ENCODE measurements around the gene APCDD1L.

The APCDD1L gene

GRCh38 chr20:58461104-58461503 lies 54.1 kb downstream of the APCDD1L start:
- Histone ChIP-seq H3K79me2 (ENCODE audit: insufficient read depth, low read length) (no peaks in the 10 kb centered on the region), H3K27ac (ENCODE audit: low read depth, low read length, poor library complexity, severe bottlenecking) (no peak overlapping the region), H3K4me2 (ENCODE audit: low read length) (no peak overlapping the region), H3K9ac (ENCODE audit: low read length) (no peak overlapping the region), H3K36me3 (ENCODE audit: insufficient read depth, low read length) (no peaks in the 10 kb centered on the region; the same call in 1 of the 2 replicates), H3K4me3 (ENCODE audit: low read depth, low read length, poor library complexity, severe bottlenecking) (no peak overlapping the region), H2AFZ (ENCODE audit: low read length) (no peak overlapping the region), H3K9me3 (ENCODE audit: low read length) (no peaks in the 10 kb centered on the region), H3K4me1 (ENCODE audit: insufficient read depth, low read length, severe bottlenecking) (peaks cover 12% of the 10 kb centered on the region), H3K27me3 (ENCODE audit: insufficient read depth, low read length) (no peaks in the 10 kb centered on the region), H3F3A (ENCODE audit: insufficient read depth, low read length) (no peaks in the 10 kb centered on the region), H3K9me2 (ENCODE audit: low read depth, low read length) (no peaks in the 10 kb centered on the region), H4K20me1 (ENCODE audit: insufficient read depth, low read length) (no peaks in the 10 kb centered on the region)
- TF ChIP-seq CTCF (IDR thresholded peaks at IDR 0.05; ENCODE audit: low read length) (no peak), EZH2 (IDR thresholded peaks at IDR 0.05; ENCODE audit: borderline replicate concordance, low read length) (no peak)

- Histone ChIP-seq H3K4me3 (ENCODE audit: low read depth, low read length, poor library complexity, severe bottlenecking) (no peak overlapping the region), H3K27me3 (ENCODE audit: insufficient read depth, low read length) (no peaks in the 10 kb centered on the region), H3K9me3 (ENCODE audit: low read length) (peaks cover 6% of the 10 kb centered on the region), H3K9me2 (ENCODE audit: low read depth, low read length) (no peaks in the 10 kb centered on the region), H3F3A (ENCODE audit: insufficient read depth, low read length) (no peaks in the 10 kb centered on the region), H3K4me1 (ENCODE audit: insufficient read depth, low read length, severe bottlenecking) (peaks cover 12% of the 10 kb centered on the region), H3K4me2 (ENCODE audit: low read length) (no peak overlapping the region), H4K20me1 (ENCODE audit: insufficient read depth, low read length) (no peaks in the 10 kb centered on the region), H3K79me2 (ENCODE audit: insufficient read depth, low read length) (no peaks in the 10 kb centered on the region), H3K9ac (ENCODE audit: low read length) (no peak overlapping the region), H3K27ac (ENCODE audit: low read depth, low read length, poor library complexity, severe bottlenecking) (no peak overlapping the region), H2AFZ (ENCODE audit: low read length) (no peak overlapping the region), H3K36me3 (ENCODE audit: insufficient read depth, low read length) (peaks cover 6% of the 10 kb centered on the region; the same call in 1 of the 2 replicates)
- TF ChIP-seq CTCF (IDR thresholded peaks at IDR 0.05; ENCODE audit: low read length), result no peak
- TF ChIP-seq EZH2 (IDR thresholded peaks at IDR 0.05; ENCODE audit: borderline replicate concordance, low read length), result no peak
Observed at GRCh38 chr20:58459058-58459750, 56.0 kb downstream of the APCDD1L start.

- no peaks in the 10 kb centered on the region for H3F3A ChIP-seq (ENCODE audit: insufficient read depth, low read length)
- no peak overlapping the region for H3K4me3 ChIP-seq (ENCODE audit: low read depth, low read length, poor library complexity, severe bottlenecking)
- H3K27me3 ChIP-seq (ENCODE audit: insufficient read depth, low read length), result no peaks in the 10 kb centered on the region
- no peak for TF ChIP-seq EZH2 (IDR thresholded peaks at IDR 0.05; ENCODE audit: borderline replicate concordance, low read length)
- H3K36me3 ChIP-seq (ENCODE audit: insufficient read depth, low read length), result peaks cover 8% of the 10 kb centered on the region; the same call in 1 of the 2 replicates
- H3K9ac ChIP-seq (ENCODE audit: low read length), result no peak overlapping the region
- peaks cover 12% of the 10 kb centered on the region for H3K4me1 ChIP-seq (ENCODE audit: insufficient read depth, low read length, severe bottlenecking)
- no peak overlapping the region for H3K27ac ChIP-seq (ENCODE audit: low read depth, low read length, poor library complexity, severe bottlenecking)
- H4K20me1 ChIP-seq (ENCODE audit: insufficient read depth, low read length), result no peaks in the 10 kb centered on the region
- no peak overlapping the region for H2AFZ ChIP-seq (ENCODE audit: low read length)
- peaks cover 9% of the 10 kb centered on the region for H3K9me3 ChIP-seq (ENCODE audit: low read length)
- H3K9me2 ChIP-seq (ENCODE audit: low read depth, low read length), result no peaks in the 10 kb centered on the region
- no peak overlapping the region for H3K4me2 ChIP-seq (ENCODE audit: low read length)
- H3K79me2 ChIP-seq (ENCODE audit: insufficient read depth, low read length), result no peaks in the 10 kb centered on the region
Observed at GRCh38 chr20:58458342-58459057, 56.7 kb downstream of the APCDD1L start.
